ENCODE data around the gene MSN. TPM values are rescaled to one million over a fixed set of nuclear protein-coding genes. Genes with fewer than 3 reads are reported as not detected.

The MSN gene
- total RNA-seq, 1 donor from 2014 or later, result 352 TPM

DNA sequence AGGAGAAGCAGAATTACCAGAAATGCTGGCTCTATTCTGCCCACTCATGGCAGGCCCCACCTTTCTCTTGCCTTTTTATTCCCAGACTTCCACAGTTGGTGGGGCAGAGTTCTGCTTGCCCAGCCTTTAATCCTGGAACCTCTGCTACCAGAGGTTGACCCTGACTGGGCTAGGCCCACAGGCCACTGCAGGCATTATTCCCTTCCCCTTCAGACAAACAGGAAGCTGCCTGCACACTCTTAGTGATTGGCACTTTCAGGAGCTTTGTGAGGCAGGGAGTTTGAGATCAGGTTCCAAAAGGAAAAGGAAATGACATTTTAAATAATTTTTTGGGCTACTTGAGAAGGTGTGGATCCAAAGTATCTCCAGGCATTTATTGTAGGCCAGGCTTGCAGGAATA lies 18.8 kb downstream of the MSN start:
- H3K27me3 Mint-ChIP-seq, result no peaks in the 10 kb centered on the region
- no peak overlapping the region for H3K4me3 Mint-ChIP-seq
- no peak for ATAC-seq (ENCODE audit: low read depth)
- no peaks in the 10 kb centered on the region for H3K9me3 Mint-ChIP-seq
- TF ChIP-seq, protein P1, sequence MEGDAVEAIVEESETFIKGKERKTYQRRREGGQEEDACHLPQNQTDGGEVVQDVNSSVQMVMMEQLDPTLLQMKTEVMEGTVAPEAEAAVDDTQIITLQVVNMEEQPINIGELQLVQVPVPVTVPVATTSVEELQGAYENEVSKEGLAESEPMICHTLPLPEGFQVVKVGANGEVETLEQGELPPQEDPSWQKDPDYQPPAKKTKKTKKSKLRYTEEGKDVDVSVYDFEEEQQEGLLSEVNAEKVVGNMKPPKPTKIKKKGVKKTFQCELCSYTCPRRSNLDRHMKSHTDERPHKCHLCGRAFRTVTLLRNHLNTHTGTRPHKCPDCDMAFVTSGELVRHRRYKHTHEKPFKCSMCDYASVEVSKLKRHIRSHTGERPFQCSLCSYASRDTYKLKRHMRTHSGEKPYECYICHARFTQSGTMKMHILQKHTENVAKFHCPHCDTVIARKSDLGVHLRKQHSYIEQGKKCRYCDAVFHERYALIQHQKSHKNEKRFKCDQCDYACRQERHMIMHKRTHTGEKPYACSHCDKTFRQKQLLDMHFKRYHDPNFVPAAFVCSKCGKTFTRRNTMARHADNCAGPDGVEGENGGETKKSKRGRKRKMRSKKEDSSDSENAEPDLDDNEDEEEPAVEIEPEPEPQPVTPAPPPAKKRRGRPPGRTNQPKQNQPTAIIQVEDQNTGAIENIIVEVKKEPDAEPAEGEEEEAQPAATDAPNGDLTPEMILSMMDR (IDR thresholded peaks at IDR 0.05), result no peak
- H3K27ac Mint-ChIP-seq, result peak overlapping the region; percentile 61
- H3K36me3 Mint-ChIP-seq (ENCODE audit: low read depth), result peaks cover 20% of the 10 kb centered on the region
- DNase-seq, result no peak
- ChIA-PET POLR2A (interaction anchor here (1.2 to 2.3 kb wide), 2 partner anchors 18 to 21 kb away, joined by 4 to 7 read pairs; no protein-coding TSS in a partner anchor), CTCF (no interaction called here)
- intact Hi-C loops (cut with micrococcal nuclease), result loop anchor here (2.0 kb wide), 1 partner anchor 17 kb away; no protein-coding TSS in a partner anchor
- peaks cover 96% of the 10 kb centered on the region for H3K4me1 Mint-ChIP-seq

DNA sequence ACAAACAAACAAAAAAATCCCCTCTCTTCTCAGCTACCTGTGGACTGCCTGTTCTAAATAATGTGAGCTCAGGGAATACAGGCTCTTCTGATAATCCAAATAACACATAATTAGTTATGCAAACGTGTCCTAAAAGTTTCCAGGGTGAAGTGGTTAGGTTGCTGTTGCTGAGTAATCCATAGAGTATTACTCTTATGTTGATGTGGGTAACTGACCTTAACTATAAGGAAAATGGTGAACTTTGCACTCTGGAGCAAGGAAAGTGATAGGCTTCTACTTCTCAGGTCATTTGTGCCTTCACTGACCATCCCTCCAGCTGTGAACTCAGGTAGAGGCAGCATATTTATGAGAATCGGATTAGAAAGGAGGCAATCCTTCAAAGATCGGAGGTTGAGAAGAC lies 19.9 kb downstream of the MSN start:
- intact Hi-C loops (cut with micrococcal nuclease), result loop anchor here (2.0 kb wide), 1 partner anchor 19 kb away; no protein-coding TSS in a partner anchor
- Mint-ChIP-seq H3K9me3 (no peaks in the 10 kb centered on the region), H3K4me3 (peak overlapping the region; percentile 53), H3K27me3 (no peaks in the 10 kb centered on the region), H3K36me3 (ENCODE audit: low read depth) (peaks cover 20% of the 10 kb centered on the region), H3K4me1 (peaks cover 96% of the 10 kb centered on the region), H3K27ac (peak overlapping the region; percentile 77)
- ChIA-PET POLR2A (interaction anchor here (1.0 to 3.4 kb wide), 4 partner anchors 11 to 39 kb away, joined by 4 to 18 read pairs (median 6); no protein-coding TSS in a partner anchor), CTCF (interaction anchor here (1.1 kb wide), 1 partner anchor 16 kb away, joined by 3 read pairs; no protein-coding TSS in a partner anchor)
- no peak for ATAC-seq (ENCODE audit: low read depth)
- TF ChIP-seq, protein P1 (IDR thresholded peaks at IDR 0.05), result no peak
- no peak for DNase-seq

DNA sequence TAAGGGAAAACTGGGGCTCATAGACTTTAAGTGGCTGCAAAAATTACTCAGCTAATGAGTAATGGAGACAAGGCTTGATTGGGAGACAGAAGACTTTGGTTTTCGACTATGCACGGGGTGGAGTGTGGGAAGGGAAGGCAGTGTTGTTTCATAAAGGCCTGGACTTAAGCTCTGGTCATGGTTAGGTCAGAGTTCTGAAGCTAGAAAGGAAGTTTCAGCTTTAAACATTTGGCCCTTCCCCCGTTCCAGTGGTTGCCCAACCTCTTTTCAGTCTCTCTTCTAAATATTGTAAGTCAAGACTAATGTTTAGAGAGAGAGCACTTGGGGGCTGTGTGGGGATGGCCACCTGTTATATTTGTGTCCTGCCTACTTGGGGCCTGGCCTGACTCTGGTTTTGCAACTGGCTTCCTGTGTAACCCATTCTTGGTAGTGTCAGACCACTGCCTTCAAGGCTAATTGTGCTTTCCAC lies 21.0 kb downstream of the MSN start:
- H3K27me3 Mint-ChIP-seq, result no peaks in the 10 kb centered on the region
- ChIA-PET CTCF (interaction anchor here (1.1 kb wide), 1 partner anchor 15 kb away, joined by 3 read pairs; no protein-coding TSS in a partner anchor), POLR2A (interaction anchor here (1.0 to 3.4 kb wide), 4 partner anchors 9 to 38 kb away, joined by 4 to 18 read pairs (median 6); no protein-coding TSS in a partner anchor)
- H3K27ac Mint-ChIP-seq, result peak overlapping the region; percentile 85
- TF ChIP-seq, protein P1 (IDR thresholded peaks at IDR 0.05), result no peak
- peaks cover 94% of the 10 kb centered on the region for H3K4me1 Mint-ChIP-seq
- H3K36me3 Mint-ChIP-seq (ENCODE audit: low read depth), result peaks cover 23% of the 10 kb centered on the region
- H3K4me3 Mint-ChIP-seq, result peak overlapping the region; percentile 55
- ATAC-seq (ENCODE audit: low read depth) (peak; percentile 53), DNase-seq (no peak)
- no peaks in the 10 kb centered on the region for H3K9me3 Mint-ChIP-seq
- intact Hi-C loops (cut with micrococcal nuclease), result no loop called here

DNA sequence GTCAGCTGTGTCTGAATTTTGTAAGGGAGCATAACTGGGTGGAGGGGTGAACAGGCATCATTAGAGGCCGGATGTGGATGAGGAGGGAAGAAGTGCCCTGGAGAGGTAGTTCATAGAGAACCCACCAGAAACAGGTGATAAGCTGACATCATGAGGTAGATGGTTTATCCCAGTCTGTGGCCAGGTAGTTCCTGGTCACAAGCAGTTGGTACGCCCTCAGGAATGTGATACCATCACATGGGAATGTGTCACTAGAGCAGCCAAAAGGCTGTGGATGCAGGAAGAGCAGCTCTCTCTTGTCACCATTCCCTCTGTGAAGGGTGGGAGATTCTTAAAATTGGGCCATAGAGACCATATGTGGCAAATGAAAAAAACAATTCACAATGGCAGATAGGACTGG lies 21.9 kb downstream of the MSN start:
- ChIA-PET POLR2A (interaction anchor here (1.7 to 3.4 kb wide), 2 partner anchors 9 to 10 kb away, joined by 4 to 18 read pairs; no protein-coding TSS in a partner anchor), CTCF (no interaction called here)
- H3K4me3 Mint-ChIP-seq, result peak overlapping the region; percentile 12

More for the DNA sequence above, 21.9 kb downstream of the MSN start:
- H3K4me1 Mint-ChIP-seq, result peaks cover 95% of the 10 kb centered on the region
- H3K27me3 Mint-ChIP-seq, result no peaks in the 10 kb centered on the region
- H3K27ac Mint-ChIP-seq, result peak overlapping the region; percentile 85
- ATAC-seq (ENCODE audit: low read depth) (no peak), DNase-seq (no peak)
- no peaks in the 10 kb centered on the region for H3K9me3 Mint-ChIP-seq
- TF ChIP-seq, protein P1 (IDR thresholded peaks at IDR 0.05), result no peak
- H3K36me3 Mint-ChIP-seq (ENCODE audit: low read depth), result peaks cover 24% of the 10 kb centered on the region
- intact Hi-C loops (cut with micrococcal nuclease), result no loop called here
